Calu3 (cell line): ENCODE measurements around the gene CPED1. TPM values are rescaled to one million over a fixed set of nuclear protein-coding genes. Genes with fewer than 3 reads are reported as not detected.

Source experiments
- BruUV-seq: library from RNA; stranded (reverse); fragments of 400-500 nt; replicated peaks from 2 replicates; lab custom pipeline; 2021; lab: Mats Ljungman, UMichigan
- CTCF ChIA-PET: fragments of 300-600 bp; sonication (Branson Sonifier 250); formaldehyde crosslinking; loops from one replicate; lab custom pipeline; 2022; ENCODE audit warnings: antibody characterized with exemption; lab: Charles Lee
- DNase-seq: peaks from one replicate; pipeline ENCODE4 v3.0.0; 2022
- H3K27ac Mint-ChIP-seq: one replicate; pipeline ENCODE4 v1.8.0; 2022; ENCODE audit warnings: mixed read lengths; ENCODE audit not compliant: unreplicated experiment
- H3K27me3 Mint-ChIP-seq: one replicate; pipeline ENCODE4 v1.8.0; 2022; ENCODE audit warnings: mixed read lengths; ENCODE audit not compliant: unreplicated experiment
- H3K36me3 Mint-ChIP-seq: one replicate; pipeline ENCODE4 v1.8.0; 2022; ENCODE audit warnings: mild to moderate bottlenecking, moderate library complexity, mixed read lengths; ENCODE audit not compliant: insufficient read depth, unreplicated experiment
- H3K4me1 Mint-ChIP-seq: one replicate; pipeline ENCODE4 v1.8.0; 2022; ENCODE audit warnings: mild to moderate bottlenecking, low read depth, mixed read lengths; ENCODE audit not compliant: unreplicated experiment
- H3K4me3 Mint-ChIP-seq: one replicate; pipeline ENCODE4 v1.8.0; 2022; ENCODE audit warnings: mild to moderate bottlenecking, low read depth, moderate library complexity, mixed read lengths; ENCODE audit not compliant: unreplicated experiment
- H3K9me3 Mint-ChIP-seq: one replicate; pipeline ENCODE4 v1.8.0; 2022; ENCODE audit warnings: low read depth, mixed read lengths; ENCODE audit not compliant: unreplicated experiment
- intact Hi-C: fragments of 100-400 bp; cut with micrococcal nuclease; formaldehyde crosslinking; loops from one replicate; pipeline ENCODE4 v1.10.0; 2022; ENCODE audit not compliant: unreplicated experiment
- total RNA-seq: library from RNA; stranded (reverse); gene quantifications from 2 replicates; pipeline ENCODE4 v1.2.3, GENCODE V29; 2022
- TF ChIP-seq, protein P1 (sequence below): fragments of 200-600 bp; IDR thresholded peaks from one replicate; pipeline ENCODE4 v1.8.0; 2022; ENCODE audit warnings: antibody characterized with exemption; ENCODE audit not compliant: unreplicated experiment

Gene CPED1
- total RNA-seq, 1 experiment from 2014 or later: 0.24 TPM

DNA sequence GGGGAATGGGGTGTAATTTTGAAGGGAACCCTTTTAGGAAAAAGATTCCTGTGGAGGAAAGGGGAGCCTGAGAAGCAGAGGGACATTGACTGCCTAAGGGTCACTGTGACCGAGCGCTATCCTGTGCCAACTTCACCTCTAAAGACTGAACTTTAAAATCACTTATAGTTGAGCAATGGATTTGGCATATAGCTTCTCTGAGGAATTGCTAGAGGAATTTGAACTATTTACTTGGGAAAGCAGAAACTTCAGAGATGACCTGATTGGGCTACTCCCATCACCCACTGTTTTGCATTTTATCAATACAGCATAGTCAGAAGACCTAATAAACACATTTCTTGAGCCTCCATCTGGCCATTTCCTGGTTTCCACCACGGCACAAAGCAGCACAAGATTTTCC lies 316.6 kb downstream of the CPED1 start:
- Mint-ChIP-seq H3K4me1 (no peaks in the 10 kb centered on the region), H3K4me3 (no peak overlapping the region), H3K27ac (no peak overlapping the region), H3K36me3 (no peaks in the 10 kb centered on the region), H3K27me3 (no peaks in the 10 kb centered on the region), H3K9me3 (peaks cover 3% of the 10 kb centered on the region)
- intact Hi-C loops: no loop called here
- TF ChIP-seq, protein P1, sequence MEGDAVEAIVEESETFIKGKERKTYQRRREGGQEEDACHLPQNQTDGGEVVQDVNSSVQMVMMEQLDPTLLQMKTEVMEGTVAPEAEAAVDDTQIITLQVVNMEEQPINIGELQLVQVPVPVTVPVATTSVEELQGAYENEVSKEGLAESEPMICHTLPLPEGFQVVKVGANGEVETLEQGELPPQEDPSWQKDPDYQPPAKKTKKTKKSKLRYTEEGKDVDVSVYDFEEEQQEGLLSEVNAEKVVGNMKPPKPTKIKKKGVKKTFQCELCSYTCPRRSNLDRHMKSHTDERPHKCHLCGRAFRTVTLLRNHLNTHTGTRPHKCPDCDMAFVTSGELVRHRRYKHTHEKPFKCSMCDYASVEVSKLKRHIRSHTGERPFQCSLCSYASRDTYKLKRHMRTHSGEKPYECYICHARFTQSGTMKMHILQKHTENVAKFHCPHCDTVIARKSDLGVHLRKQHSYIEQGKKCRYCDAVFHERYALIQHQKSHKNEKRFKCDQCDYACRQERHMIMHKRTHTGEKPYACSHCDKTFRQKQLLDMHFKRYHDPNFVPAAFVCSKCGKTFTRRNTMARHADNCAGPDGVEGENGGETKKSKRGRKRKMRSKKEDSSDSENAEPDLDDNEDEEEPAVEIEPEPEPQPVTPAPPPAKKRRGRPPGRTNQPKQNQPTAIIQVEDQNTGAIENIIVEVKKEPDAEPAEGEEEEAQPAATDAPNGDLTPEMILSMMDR: no peak
- CTCF ChIA-PET: no interaction called here
- no peak for DNase-seq
- BruUV-seq: no TSS peak

- Mint-ChIP-seq H3K4me3 (no peak overlapping the region), H3K9me3 (peaks cover 6% of the 10 kb centered on the region), H3K27me3 (no peaks in the 10 kb centered on the region), H3K27ac (no peak overlapping the region), H3K4me1 (no peaks in the 10 kb centered on the region), H3K36me3 (no peaks in the 10 kb centered on the region)
- no TSS peak for BruUV-seq
- TF ChIP-seq, protein P1: no peak
- CTCF ChIA-PET: no interaction called here
- DNase-seq: no peak
- intact Hi-C loops: no loop called here
Measured at GRCh38 chr7:121306565-121306964, 318.1 kb downstream of the CPED1 start.

- no peak for DNase-seq
- Mint-ChIP-seq H3K36me3 (no peaks in the 10 kb centered on the region), H3K27ac (no peak overlapping the region), H3K4me3 (no peak overlapping the region), H3K9me3 (peaks cover 6% of the 10 kb centered on the region), H3K4me1 (no peaks in the 10 kb centered on the region), H3K27me3 (no peaks in the 10 kb centered on the region)
- CTCF ChIA-PET: no interaction called here
- intact Hi-C loops: no loop called here
- TF ChIP-seq, protein P1: no peak
- BruUV-seq: no TSS peak
Measured at GRCh38 chr7:121307021-121307574, 318.6 kb downstream of the CPED1 start.

DNA sequence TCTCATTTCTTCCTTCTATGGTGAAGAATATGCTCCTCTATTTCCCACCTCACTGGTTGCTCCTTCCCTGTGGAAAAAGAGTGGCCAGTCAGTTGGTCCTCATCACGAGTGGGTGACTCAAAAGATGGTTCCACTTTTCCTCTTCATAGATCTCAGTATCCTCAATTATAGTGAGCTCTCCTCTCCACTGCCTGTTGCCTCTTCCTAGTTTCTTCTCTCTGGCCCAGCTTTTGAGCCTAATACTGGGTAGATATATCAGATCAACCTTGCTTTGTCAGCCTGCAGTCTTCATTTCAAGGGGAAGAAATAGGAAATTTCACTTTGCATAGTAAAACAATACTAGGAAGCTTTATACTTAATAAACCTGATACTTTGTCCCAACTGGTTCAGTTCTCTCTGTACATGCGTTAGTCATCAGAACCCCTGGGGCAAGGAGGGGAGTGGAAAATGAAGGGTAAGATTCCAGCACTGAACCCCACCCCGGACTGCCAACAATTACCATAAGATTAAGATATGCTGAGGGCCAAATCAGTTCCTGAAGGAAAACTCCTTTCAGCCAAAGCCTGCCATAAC lies 324.8 kb downstream of the CPED1 start:
- intact Hi-C loops: no loop called here
- no TSS peak for BruUV-seq
- H3K27ac Mint-ChIP-seq: peak overlapping the region; percentile 14
- peaks cover 6% of the 10 kb centered on the region for H3K9me3 Mint-ChIP-seq
- TF ChIP-seq, protein P1: no peak
- peaks cover 12% of the 10 kb centered on the region for H3K4me1 Mint-ChIP-seq
- H3K36me3 Mint-ChIP-seq: no peaks in the 10 kb centered on the region
- peak; percentile 22 for DNase-seq
- CTCF ChIA-PET: interaction anchor here (0.8 kb wide), 1 partner anchor 13 kb away, joined by 4 read pairs; no protein-coding TSS in a partner anchor
- peak overlapping the region; percentile 38 for H3K4me3 Mint-ChIP-seq
- H3K27me3 Mint-ChIP-seq: no peaks in the 10 kb centered on the region
